ENCODE data around the gene SLC9A9. TPM values are rescaled to one million over a fixed set of nuclear protein-coding genes. Genes with fewer than 3 reads are reported as not detected.

Gene SLC9A9
- total RNA-seq, 1 donor, result 3.5 TPM

GRCh38 chr3:143243686-143244085, 604.6 kb downstream of the SLC9A9 start:
- no peak for TF ChIP-seq CTCF (IDR thresholded peaks at IDR 0.05; ENCODE audit: insufficient read depth, low read depth, low read length)
- no peak overlapping the region for H3K4me3 ChIP-seq (ENCODE audit: low read depth, low read length)
- no peak for DNase-seq (ENCODE audit: low read depth)

DNA sequence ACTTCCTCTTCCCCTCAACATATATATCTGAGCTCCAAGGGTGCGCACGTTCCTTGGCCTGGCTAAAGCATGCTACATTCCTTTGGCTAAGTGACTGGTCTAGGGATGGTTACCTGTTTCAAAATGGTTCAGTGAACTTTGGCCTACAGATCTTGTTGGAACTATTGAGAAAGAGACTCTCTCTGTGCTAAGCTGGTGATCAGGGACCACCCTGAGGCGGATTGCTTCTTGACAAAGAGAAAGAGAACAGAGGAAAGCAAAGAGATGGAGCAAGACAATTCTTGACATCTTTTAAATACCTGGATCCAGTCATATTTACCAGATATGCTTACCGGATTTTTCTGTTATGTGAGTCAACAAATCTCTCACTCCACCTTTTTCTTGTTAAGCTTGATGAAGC, 605.6 kb downstream of the SLC9A9 start:
- TF ChIP-seq CTCF (IDR thresholded peaks at IDR 0.05; ENCODE audit: insufficient read depth, low read depth, low read length), result no peak
- H3K4me3 ChIP-seq (ENCODE audit: low read depth, low read length), result no peak overlapping the region
- no peak for DNase-seq (ENCODE audit: low read depth)

DNA sequence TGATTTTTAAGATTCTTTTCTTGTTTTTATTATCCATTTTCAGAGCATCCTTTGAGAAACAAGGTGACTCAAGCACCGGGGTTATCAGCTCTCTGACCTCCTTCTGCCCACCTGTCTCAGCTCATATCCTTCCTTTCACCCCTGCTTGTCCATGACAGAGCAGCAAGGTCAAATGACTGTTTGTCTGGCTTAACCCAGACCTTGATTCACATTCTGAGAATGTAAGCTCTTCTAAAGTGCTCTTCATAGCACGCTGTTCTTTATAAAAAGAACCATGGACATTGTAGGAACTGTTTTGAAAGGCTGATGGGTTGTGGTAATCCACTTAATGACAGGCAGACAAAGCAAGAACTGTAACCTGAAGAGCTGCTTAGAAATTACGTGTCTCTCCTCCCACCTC, 606.2 kb downstream of the SLC9A9 start:
- no peak overlapping the region for H3K4me3 ChIP-seq (ENCODE audit: low read depth, low read length)
- DNase-seq (ENCODE audit: low read depth), result peak; percentile 19
- no peak for TF ChIP-seq CTCF (IDR thresholded peaks at IDR 0.05; ENCODE audit: insufficient read depth, low read depth, low read length)

DNA sequence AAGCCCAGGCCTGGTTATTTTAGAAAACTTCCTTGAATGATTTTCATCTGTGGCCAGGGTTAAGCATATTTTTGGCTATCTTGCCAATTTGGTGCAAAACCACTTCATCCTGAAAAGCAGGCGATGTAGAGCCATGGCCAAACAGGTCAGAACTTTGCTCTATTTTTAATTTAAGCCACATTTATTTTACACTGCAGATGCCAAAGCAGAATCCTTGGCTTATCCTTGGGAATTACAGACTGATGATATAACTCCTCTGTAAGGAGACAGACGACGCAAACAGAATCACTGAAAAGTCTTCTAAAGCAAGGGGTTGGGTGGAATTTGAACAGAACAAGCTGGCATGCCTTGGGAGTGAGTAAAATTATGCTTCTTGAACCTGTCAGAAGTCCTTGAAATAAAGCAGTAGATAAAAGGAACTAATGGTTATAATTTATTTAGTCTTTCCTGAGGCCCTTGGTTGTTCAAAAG, 606.8 kb downstream of the SLC9A9 start:
- peak; percentile 36 for DNase-seq (ENCODE audit: low read depth)

GRCh38 chr3:143240886-143241285, 607.4 kb downstream of the SLC9A9 start:
- no peak for TF ChIP-seq CTCF (IDR thresholded peaks at IDR 0.05; ENCODE audit: insufficient read depth, low read depth, low read length)
- no peak overlapping the region for H3K4me3 ChIP-seq (ENCODE audit: low read depth, low read length)
- DNase-seq (ENCODE audit: low read depth), result peak; percentile 40

More for the DNA sequence above, 606.8 kb downstream of the SLC9A9 start:
- no peak for TF ChIP-seq CTCF (IDR thresholded peaks at IDR 0.05; ENCODE audit: insufficient read depth, low read depth, low read length)
- no peak overlapping the region for H3K4me3 ChIP-seq (ENCODE audit: low read depth, low read length)

- no peak overlapping the region for H3K4me3 ChIP-seq (ENCODE audit: low read depth, low read length)
- no peak for DNase-seq (ENCODE audit: low read depth)
- no peak for TF ChIP-seq CTCF (IDR thresholded peaks at IDR 0.05; ENCODE audit: insufficient read depth, low read depth, low read length)
Measured at GRCh38 chr3:143239031-143239430, 609.2 kb downstream of the SLC9A9 start.

DNA sequence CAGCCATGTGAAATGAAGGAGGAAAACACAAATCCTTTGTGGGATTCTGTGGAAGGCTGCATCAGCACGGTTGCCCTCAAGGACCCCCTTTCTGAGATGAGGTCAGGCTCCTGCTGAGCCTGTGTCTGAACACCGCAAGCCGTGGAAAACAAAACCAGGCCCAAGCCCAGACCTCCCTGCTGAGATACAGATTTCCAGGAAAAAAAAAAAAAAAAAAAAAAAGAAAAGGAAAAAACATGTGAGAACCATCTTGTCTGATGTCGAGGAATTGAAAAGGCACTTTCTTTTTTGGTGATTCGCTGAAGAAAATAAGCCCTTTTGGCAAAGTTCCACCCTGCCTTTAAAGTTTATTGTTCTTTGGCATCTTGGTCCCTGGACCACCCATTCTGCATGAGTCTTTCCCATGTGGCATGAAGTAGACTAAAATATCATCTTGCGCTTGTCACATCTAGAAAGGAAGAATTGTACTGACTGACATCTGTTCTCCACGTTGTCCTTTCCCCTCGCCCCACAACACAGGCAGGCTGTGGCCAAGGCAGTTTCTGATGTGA, 611.1 kb downstream of the SLC9A9 start:
- no peak for TF ChIP-seq CTCF (IDR thresholded peaks at IDR 0.05; ENCODE audit: insufficient read depth, low read depth, low read length)
- H3K4me3 ChIP-seq (ENCODE audit: low read depth, low read length), result no peak overlapping the region
- DNase-seq (ENCODE audit: low read depth), result no peak
